Omental fat pad (tissue), 4 donors: Measurements from ENCODE around the gene NANS. TPM values are rescaled to one million over a fixed set of nuclear protein-coding genes. Genes with fewer than 3 reads are reported as not detected.
"Not testable (repeated sequence)": the region's sequence is repeated elsewhere in the genome, so short reads cannot be mapped to it uniquely, and the experiment has no call there.

ENCODE experiments used
- ATAC-seq: fragments of 150-250 bp; one replicate; pipeline ENCODE4 v1.9.1; 2016; ENCODE audit warnings: mild to moderate bottlenecking, moderate library complexity; ENCODE audit not compliant: low FRiP score
- DNase-seq: peaks from one replicate; pipeline ENCODE4 v3.0.0-alpha.2; 2019; ENCODE audit warnings: low spot score
- CTCF ChIP-seq, 3 donors: fragments of 450-650 bp; IDR thresholded peaks; one replicate each; pipeline ENCODE4 v1.5.1; 2016 to 2017; ENCODE audit warnings: antibody characterized with exemption in 3 of 3, mild to moderate bottlenecking in 3 of 3, moderate library complexity in 2 of 3
- small RNA-seq: library from RNA; depleted of rRNA; stranded (forward); fragments of <200 nt; gene quantifications from one replicate; pipeline ENCODE3, GENCODE V24; 2016
- total RNA-seq, 4 donors: library from RNA; depleted of rRNA; stranded (reverse); fragments of >200 nt; gene quantifications; one replicate each; pipeline ENCODE4 v1.1.0, GENCODE V29; 2016

Gene NANS
- total RNA-seq, 4 donors from 2014 or later = 57.1 to 104 (median 60.4) TPM

- TF ChIP-seq CTCF (IDR thresholded peaks at IDR 0.05) = no peak
- ATAC-seq (no peak), DNase-seq (no peak)
Measured at GRCh38 chr9:98129451-98129881, 72.9 kb downstream of the NANS start.

- not testable (repeated sequence) for ATAC-seq, DNase-seq
Measured at GRCh38 chr9:98130060-98130459, 73.5 kb downstream of the NANS start.

GRCh38 chr9:98130576-98131228 is 74.2 kb downstream of the NANS start:
- ATAC-seq (no peak), DNase-seq (no peak)
- no peak for TF ChIP-seq CTCF (IDR thresholded peaks at IDR 0.05)

GRCh38 chr9:98132158-98132557 is 75.6 kb downstream of the NANS start:
- TF ChIP-seq CTCF (IDR thresholded peaks at IDR 0.05) = no peak
- DNase-seq (no peak), ATAC-seq (no peak)

Small RNAs within 50 kb of the gene (small RNA-seq; reads per million reads assigned to genes)
- gene RF00017 = not detected
- gene RNU6-918P = not detected

Other genes with a start within 250 kb of the NANS start
- not detected for gene FOXE1, start 203.5 kb upstream of the NANS start, total RNA-seq
- 10 to 100 TPM; 22.3 to 31.2 (median 24.3) TPM for gene TRMO, start 134.2 kb upstream of the NANS start, total RNA-seq
- gene HEMGN, start 118.6 kb upstream of the NANS start, total RNA-seq = 1 to 10 TPM in 1 of 4 donors, under 1 TPM in 2, not detected in 1; 0.19 to 1.1 (median 0.44) TPM
- 10 to 100 TPM; 28.5 to 49.0 (median 48.5) TPM for gene ANP32B, start 73.4 kb upstream of the NANS start, total RNA-seq
- gene TRIM14, start 62.5 kb downstream of the NANS start, total RNA-seq = 10 to 100 TPM; 11.7 to 25.4 (median 17.0) TPM
- 1 to 10 TPM in 3 of 4 donors, under 1 TPM in 1; 0.56 to 4.4 (median 2.9) TPM for gene CORO2A, start 135.9 kb downstream of the NANS start, total RNA-seq
- gene TBC1D2, start 198.9 kb downstream of the NANS start, total RNA-seq = 10 to 100 TPM in 2 of 4 donors, 1 to 10 TPM in 2; 7.6 to 37.9 (median 12.4) TPM